ENCODE data around the gene DNMBP. TPM values are rescaled to one million over a fixed set of nuclear protein-coding genes. Genes with fewer than 3 reads are reported as not detected.
A peak's percentile ranks its signal among the peaks of the same experiment; 100 is the strongest.
"Not testable (repeated sequence)": the region's sequence is repeated elsewhere in the genome, so short reads cannot be mapped to it uniquely, and the experiment has no call there.

DNMBP gene
- polyA plus RNA-seq, 1 donor: 41.7 TPM

- no peaks in the 10 kb centered on the region for H3K9me3 ChIP-seq (ENCODE audit: control insufficient read depth, low read depth, low read length)
- peaks cover 38% of the 10 kb centered on the region for H3K36me3 ChIP-seq (ENCODE audit: control insufficient read depth, insufficient read depth, low read length)
- H3K4me1 ChIP-seq (ENCODE audit: control insufficient read depth, insufficient read depth, low read length): peaks cover 9% of the 10 kb centered on the region
- no peak overlapping the region for H3K27ac ChIP-seq (ENCODE audit: low read length)
- WGBS (ENCODE audit: insufficient coverage, low lambda C conversion rate): 100% methylated on average over 1 of the region's 5 CpGs
- no peaks in the 10 kb centered on the region for H3K27me3 ChIP-seq (ENCODE audit: control insufficient read depth, insufficient read depth, low read length)
- no peak overlapping the region for H3K4me3 ChIP-seq (ENCODE audit: low read length)
- no peak for DNase-seq
Observed at GRCh38 chr10:99850767-99851340, 158.9 kb downstream of the DNMBP start.

GRCh38 chr10:99850021-99850766, 159.6 kb downstream of the DNMBP start:
- Histone ChIP-seq H3K4me1 (ENCODE audit: control insufficient read depth, insufficient read depth, low read length) (peaks cover 9% of the 10 kb centered on the region), H3K36me3 (ENCODE audit: control insufficient read depth, insufficient read depth, low read length) (peaks cover 43% of the 10 kb centered on the region), H3K27ac (ENCODE audit: low read length) (no peak overlapping the region), H3K4me3 (ENCODE audit: low read length) (no peak overlapping the region), H3K9me3 (ENCODE audit: control insufficient read depth, low read depth, low read length) (no peaks in the 10 kb centered on the region), H3K27me3 (ENCODE audit: control insufficient read depth, insufficient read depth, low read length) (no peaks in the 10 kb centered on the region)
- WGBS (ENCODE audit: insufficient coverage, low lambda C conversion rate): no CpG with 5 or more reads among the region's 11 CpGs
- DNase-seq: peak in 1 of 2 donors; percentile 29

GRCh38 chr10:99849536-99849935, 160.2 kb downstream of the DNMBP start:
- Histone ChIP-seq H3K4me1 (ENCODE audit: control insufficient read depth, insufficient read depth, low read length) (peaks cover 9% of the 10 kb centered on the region), H3K27ac (ENCODE audit: low read length) (no peak overlapping the region), H3K27me3 (ENCODE audit: control insufficient read depth, insufficient read depth, low read length) (no peaks in the 10 kb centered on the region), H3K9me3 (ENCODE audit: control insufficient read depth, low read depth, low read length) (no peaks in the 10 kb centered on the region), H3K36me3 (ENCODE audit: control insufficient read depth, insufficient read depth, low read length) (peaks cover 46% of the 10 kb centered on the region), H3K4me3 (ENCODE audit: low read length) (no peak overlapping the region)
- DNase-seq: peak; percentile 30 to 61
- WGBS (ENCODE audit: insufficient coverage, low lambda C conversion rate): no CpG with 5 or more reads among the region's 2 CpGs

- Histone ChIP-seq H3K9me3 (ENCODE audit: control insufficient read depth, low read depth, low read length) (no peaks in the 10 kb centered on the region), H3K27me3 (ENCODE audit: control insufficient read depth, insufficient read depth, low read length) (no peaks in the 10 kb centered on the region), H3K36me3 (ENCODE audit: control insufficient read depth, insufficient read depth, low read length) (peaks cover 50% of the 10 kb centered on the region), H3K4me1 (ENCODE audit: control insufficient read depth, insufficient read depth, low read length) (peaks cover 9% of the 10 kb centered on the region), H3K27ac (ENCODE audit: low read length) (no peak overlapping the region), H3K4me3 (ENCODE audit: low read length) (no peak overlapping the region)
- no CpG with 5 or more reads among the region's 7 CpGs for WGBS (ENCODE audit: insufficient coverage, low lambda C conversion rate)
- no peak for DNase-seq
Observed at GRCh38 chr10:99849057-99849456, 160.7 kb downstream of the DNMBP start.

GRCh38 chr10:99845837-99846382, 163.8 kb downstream of the DNMBP start:
- H3K9me3 ChIP-seq (ENCODE audit: control insufficient read depth, low read depth, low read length): no peaks in the 10 kb centered on the region
- WGBS (ENCODE audit: insufficient coverage, low lambda C conversion rate): no CpG with 5 or more reads among the region's 18 CpGs
- DNase-seq: peak; percentile 78 to 81
- no peaks in the 10 kb centered on the region for H3K27me3 ChIP-seq (ENCODE audit: control insufficient read depth, insufficient read depth, low read length)
- H3K36me3 ChIP-seq (ENCODE audit: control insufficient read depth, insufficient read depth, low read length): peaks cover 56% of the 10 kb centered on the region
- H3K4me1 ChIP-seq (ENCODE audit: control insufficient read depth, insufficient read depth, low read length): peaks cover 9% of the 10 kb centered on the region
- H3K4me3 ChIP-seq (ENCODE audit: low read length): no peak overlapping the region
- no peak overlapping the region for H3K27ac ChIP-seq (ENCODE audit: low read length)

- Histone ChIP-seq H3K4me1 (ENCODE audit: control insufficient read depth, insufficient read depth, low read length) (peaks cover 6% of the 10 kb centered on the region), H3K36me3 (ENCODE audit: control insufficient read depth, insufficient read depth, low read length) (peaks cover 53% of the 10 kb centered on the region), H3K27ac (ENCODE audit: low read length) (no peak overlapping the region), H3K27me3 (ENCODE audit: control insufficient read depth, insufficient read depth, low read length) (no peaks in the 10 kb centered on the region), H3K9me3 (ENCODE audit: control insufficient read depth, low read depth, low read length) (no peaks in the 10 kb centered on the region), H3K4me3 (ENCODE audit: low read length) (no peak overlapping the region)
- no peak for DNase-seq
- WGBS (ENCODE audit: insufficient coverage, low lambda C conversion rate): 50% methylated on average over 2 of the region's 6 CpGs
Observed at GRCh38 chr10:99844433-99844955, 165.3 kb downstream of the DNMBP start.

- Histone ChIP-seq H3K4me1 (ENCODE audit: control insufficient read depth, insufficient read depth, low read length) (no peaks in the 10 kb centered on the region), H3K27me3 (ENCODE audit: control insufficient read depth, insufficient read depth, low read length) (no peaks in the 10 kb centered on the region), H3K36me3 (ENCODE audit: control insufficient read depth, insufficient read depth, low read length) (peaks cover 41% of the 10 kb centered on the region), H3K27ac (ENCODE audit: low read length) (no peak overlapping the region), H3K4me3 (ENCODE audit: low read length) (no peak overlapping the region), H3K9me3 (ENCODE audit: control insufficient read depth, low read depth, low read length) (no peaks in the 10 kb centered on the region)
- no peak for DNase-seq
- WGBS (ENCODE audit: insufficient coverage, low lambda C conversion rate): no CpG with 5 or more reads among the region's 3 CpGs
Observed at GRCh38 chr10:99843310-99843709, 166.4 kb downstream of the DNMBP start.

- WGBS (ENCODE audit: insufficient coverage, low lambda C conversion rate): no CpG with 5 or more reads among the region's 7 CpGs
- Histone ChIP-seq H3K4me3 (ENCODE audit: low read length) (no peak overlapping the region), H3K4me1 (ENCODE audit: control insufficient read depth, insufficient read depth, low read length) (no peaks in the 10 kb centered on the region), H3K9me3 (ENCODE audit: control insufficient read depth, low read depth, low read length) (no peaks in the 10 kb centered on the region), H3K27ac (ENCODE audit: low read length) (no peak overlapping the region), H3K27me3 (ENCODE audit: control insufficient read depth, insufficient read depth, low read length) (no peaks in the 10 kb centered on the region), H3K36me3 (ENCODE audit: control insufficient read depth, insufficient read depth, low read length) (peaks cover 31% of the 10 kb centered on the region)
- no peak for DNase-seq
Observed at GRCh38 chr10:99841746-99842145, 168.0 kb downstream of the DNMBP start.

- H3K27me3 ChIP-seq (ENCODE audit: control insufficient read depth, insufficient read depth, low read length); H3K4me1 ChIP-seq (ENCODE audit: control insufficient read depth, insufficient read depth, low read length); H3K4me3 ChIP-seq (ENCODE audit: low read length); DNase-seq; H3K9me3 ChIP-seq (ENCODE audit: control insufficient read depth, low read depth, low read length); H3K27ac ChIP-seq (ENCODE audit: low read length): not testable (repeated sequence)
- H3K36me3 ChIP-seq (ENCODE audit: control insufficient read depth, insufficient read depth, low read length): peaks cover 29% of the 10 kb centered on the region
- WGBS (ENCODE audit: insufficient coverage, low lambda C conversion rate): no CpG with 5 or more reads among the region's 2 CpGs
Observed at GRCh38 chr10:99840859-99841258, 168.9 kb downstream of the DNMBP start.

GRCh38 chr10:99836711-99837110, 173.0 kb downstream of the DNMBP start:
- Histone ChIP-seq H3K4me3 (ENCODE audit: low read length) (no peak overlapping the region), H3K27ac (ENCODE audit: low read length) (no peak overlapping the region), H3K9me3 (ENCODE audit: control insufficient read depth, low read depth, low read length) (no peaks in the 10 kb centered on the region), H3K27me3 (ENCODE audit: control insufficient read depth, insufficient read depth, low read length) (no peaks in the 10 kb centered on the region), H3K36me3 (ENCODE audit: control insufficient read depth, insufficient read depth, low read length) (peaks cover 51% of the 10 kb centered on the region), H3K4me1 (ENCODE audit: control insufficient read depth, insufficient read depth, low read length) (no peaks in the 10 kb centered on the region)
- WGBS (ENCODE audit: insufficient coverage, low lambda C conversion rate): no CpG with 5 or more reads among the region's 2 CpGs
- no peak for DNase-seq
